Raji (cell line): Measurements from ENCODE around the gene CCNC.

Experiments
- POLR2A ChIP-seq: IDR thresholded peaks from 2 replicates; pipeline ENCODE4 v1.6.1; 2011; ENCODE audit warnings: low read depth, low read length, control low read depth; ENCODE audit not compliant: insufficient read depth

Gene CCNC

DNA sequence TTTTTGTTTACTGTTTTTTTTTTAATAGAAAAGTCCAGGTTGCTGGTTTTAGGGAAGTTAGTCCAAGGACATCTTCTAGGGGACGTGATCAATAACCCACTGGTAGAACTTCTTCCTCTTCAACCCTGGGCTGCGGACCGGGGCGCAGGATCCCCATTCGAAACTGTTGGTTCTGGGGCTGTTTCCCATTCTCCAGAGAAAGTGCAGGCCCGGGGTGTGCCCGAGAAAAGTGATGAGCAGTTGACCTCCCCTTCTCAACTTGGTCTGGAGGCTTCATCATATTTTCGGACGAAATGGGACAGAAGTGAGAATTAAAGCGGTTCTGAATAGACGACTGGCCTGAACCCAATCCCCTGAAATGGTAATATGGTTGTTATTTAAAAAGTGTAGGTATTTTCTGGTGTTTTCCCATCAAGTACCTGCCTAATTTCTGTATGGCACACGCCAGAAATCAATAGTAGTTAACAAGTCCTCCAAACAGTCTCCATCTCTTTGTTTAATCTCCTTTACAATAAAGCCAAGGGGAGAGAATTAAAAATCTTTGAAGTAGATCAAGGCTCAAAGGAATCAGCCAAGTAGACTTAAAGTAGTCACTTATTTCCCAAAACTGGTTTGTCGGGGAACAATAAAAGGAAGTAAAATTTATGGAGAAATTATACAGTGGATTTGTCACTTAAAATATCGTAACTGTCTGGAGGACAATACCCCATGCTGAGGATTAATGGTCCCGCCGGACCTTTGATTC, 37.6 kb upstream of the CCNC start:
- TF ChIP-seq POLR2A = no peak

DNA sequence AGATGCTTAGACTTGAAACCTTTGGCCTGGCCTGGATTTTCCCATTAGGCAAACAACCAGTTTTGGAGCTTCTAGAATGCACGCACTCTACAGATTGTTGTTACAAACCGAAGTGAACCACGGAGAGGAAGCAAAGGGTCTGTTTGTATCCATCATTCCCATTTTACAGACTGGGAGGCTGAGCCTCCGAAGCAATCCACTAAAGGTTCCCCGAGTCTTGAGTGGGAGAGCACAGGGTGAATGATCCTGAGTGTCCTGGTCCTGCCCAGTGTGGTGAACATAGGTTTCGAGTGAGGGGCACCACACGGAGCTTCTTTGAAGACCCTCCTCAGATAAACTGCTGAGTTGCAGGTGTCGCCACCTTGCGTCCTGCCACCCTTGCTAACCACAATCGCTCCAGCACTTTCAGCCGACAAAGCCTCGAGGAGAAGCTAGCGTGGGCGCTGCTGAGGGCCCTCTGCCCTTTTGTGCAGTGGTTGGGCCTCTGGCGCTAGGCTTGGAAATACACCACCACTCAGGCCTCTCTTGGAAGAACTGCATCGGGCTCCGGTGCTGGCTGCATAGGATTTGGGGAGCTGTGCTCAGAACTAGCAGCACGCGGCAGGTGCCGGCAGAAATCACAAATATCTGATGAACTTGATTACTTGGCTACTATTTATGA, 36.7 kb upstream of the CCNC start:
- TF ChIP-seq POLR2A = no peak

DNA sequence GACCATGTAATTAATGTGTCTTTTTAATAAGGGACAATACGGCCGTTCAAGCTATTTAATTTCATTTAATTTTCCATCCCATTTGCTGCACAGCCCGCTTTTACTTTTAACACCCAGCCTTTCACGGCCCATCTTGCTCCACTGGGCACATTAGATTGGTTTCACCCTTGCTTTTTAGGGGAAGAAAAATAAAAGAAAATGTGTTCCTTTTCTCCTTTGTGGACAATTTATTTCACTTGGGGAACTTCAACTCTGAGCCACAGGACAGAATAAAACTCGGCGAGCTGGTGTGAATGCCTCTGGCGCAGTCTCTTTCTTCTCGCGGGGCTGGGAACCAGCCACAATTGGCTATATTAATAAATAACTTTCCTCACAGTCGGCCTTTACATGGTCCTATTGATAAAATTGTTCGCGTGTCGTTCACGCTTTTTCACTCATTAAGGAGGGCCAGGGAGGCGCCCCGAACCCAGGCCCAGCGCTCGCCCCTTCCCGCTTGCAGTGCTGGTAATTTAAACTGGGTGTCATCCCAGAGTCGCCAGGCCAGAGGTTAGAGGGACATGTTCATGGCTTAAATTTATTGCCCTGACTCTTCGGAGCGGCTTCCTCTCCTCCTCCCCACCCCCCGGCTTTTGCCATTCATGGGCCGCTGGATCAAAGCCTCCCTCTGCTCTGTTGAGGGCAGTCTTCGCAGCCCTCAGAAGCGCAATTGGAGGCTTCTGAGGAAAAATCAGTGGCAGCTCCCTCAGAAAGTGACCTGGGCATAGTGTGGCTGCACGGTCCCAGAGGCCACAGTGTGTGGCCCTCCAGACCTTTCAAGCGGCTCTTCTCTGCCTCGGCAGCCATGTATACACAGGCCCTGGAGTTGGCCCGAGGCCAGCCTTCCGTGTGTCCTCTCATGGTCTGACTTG, 36.0 kb upstream of the CCNC start:
- no peak for TF ChIP-seq POLR2A

DNA sequence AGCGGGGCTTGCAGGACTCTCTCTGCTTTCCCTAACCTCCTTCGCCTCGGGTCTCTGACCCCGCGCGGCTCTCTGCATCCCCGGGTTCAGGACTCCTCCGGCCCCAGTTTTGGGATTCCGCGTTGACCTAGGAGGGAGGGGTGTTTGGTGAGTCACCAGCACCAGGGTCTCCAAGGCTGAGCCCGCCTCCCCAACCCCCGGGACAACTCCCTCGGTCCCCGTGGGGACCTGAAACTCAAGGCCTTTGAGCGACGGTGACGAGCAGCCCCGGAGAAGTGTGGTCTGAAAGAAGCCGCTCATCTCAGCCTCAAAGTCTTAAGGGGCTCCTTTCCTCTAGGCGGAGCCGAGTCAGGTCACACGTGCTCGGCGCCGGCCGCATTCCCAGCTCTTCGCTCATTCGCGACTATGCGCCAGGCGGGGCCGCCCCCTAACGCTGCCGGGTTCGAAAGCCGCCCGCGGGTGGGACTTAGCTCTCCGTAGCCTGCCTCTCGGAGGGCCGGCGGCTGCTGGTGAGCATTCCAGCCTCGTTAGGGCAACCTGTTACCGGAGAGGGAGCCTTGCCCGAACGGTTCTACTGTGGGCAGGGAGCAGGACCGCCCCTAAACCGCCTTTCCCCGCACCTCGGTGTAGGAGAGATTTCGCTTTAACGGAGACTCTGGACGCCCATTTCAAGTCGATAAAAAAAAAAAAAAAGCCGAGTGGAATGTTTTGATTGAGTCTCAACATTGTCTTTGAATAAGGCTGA, 35.1 kb upstream of the CCNC start:
- TF ChIP-seq POLR2A = no peak

DNA sequence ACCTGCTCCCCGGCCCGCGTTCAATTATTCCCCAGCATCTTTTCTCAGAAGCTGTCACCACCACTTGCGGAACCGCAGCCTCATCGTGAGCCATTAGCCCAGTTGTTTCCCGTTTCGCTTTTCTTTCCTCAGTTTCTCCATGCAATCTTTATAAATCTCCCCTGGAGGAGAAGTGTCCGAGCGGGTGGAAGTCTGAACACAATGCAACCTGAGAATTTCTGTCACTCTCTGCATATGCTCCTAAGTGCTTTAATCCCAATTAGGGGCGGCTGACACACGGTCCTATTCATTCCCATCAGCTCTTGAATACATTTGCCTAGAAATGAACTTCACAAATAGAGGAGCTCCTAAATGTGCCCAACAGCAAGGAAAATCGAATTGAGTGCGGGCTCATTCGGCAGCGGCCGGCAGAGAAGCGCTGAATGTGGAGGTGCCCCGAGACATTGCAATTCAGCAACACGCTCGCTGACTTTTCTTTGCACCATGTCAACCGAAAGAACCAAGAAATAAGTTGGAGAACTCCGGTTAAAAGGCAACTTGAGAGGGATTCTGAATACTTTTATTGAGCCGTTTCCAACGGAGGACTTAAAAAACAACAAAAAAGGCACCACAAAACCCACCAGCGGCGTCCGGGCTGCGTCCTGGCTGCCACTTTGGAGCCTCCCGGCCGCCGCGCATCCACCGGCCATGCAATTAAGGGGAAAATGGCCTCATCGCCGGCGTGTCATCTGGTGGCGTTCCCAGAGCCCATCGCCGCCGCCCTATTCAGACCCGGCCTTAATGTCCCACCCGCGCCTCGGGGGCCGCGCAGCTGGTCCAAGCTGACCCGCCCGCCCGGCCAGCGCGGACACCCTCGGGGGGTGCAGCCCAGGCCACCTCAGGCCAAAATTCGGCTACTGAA, 34.3 kb upstream of the CCNC start:
- TF ChIP-seq POLR2A = no peak

DNA sequence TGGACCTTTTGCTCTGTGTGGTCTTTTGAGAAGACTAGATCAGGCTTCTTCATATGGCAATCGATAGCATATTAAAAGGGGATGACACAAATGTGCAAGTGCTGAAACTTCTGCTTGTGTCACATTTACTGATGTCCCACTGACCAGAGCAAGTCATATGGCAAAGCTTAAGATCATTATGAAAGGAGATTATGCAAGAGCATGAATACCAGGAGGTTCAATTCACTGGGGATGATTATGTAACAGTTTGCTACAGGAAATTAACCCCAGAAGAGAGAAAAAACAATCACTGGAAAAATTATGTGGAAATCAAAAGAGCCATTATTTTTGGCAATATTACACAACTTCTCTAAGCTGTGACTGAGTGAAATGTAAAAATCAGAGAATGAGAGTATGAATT, 24.4 kb upstream of the CCNC start:
- TF ChIP-seq POLR2A = no peak

DNA sequence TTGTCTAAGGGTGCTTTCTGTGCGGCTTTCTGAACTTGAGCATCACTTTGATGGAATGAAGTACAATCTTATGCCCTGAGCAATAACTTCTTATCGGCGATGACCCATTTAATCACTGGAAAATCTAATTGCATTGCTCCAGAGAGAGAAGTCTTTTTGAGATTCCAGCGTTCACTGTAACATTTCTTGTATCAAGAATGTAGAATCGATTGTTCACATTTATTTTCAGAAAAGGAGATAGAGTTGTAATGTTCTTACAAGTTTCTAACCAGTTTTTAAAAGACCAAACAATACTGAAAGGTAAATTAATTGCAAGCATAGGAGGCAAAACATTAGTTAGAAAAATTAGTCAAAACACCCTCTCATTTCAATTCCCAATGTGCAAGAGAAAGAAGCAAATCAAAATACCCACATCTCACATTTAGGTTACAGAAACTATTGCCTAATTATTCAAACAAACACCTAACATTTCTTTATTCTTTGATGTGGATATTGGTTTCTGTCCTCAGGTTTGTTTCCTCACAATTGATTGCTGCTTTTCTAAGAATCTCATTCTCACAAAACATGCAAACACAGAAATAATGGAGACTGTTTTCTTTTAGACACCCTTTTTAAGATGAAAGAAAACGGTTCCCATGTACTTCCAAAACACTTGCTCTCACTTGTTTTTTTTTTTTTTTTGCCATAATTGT, 23.4 kb upstream of the CCNC start:
- TF ChIP-seq POLR2A = no peak

DNA sequence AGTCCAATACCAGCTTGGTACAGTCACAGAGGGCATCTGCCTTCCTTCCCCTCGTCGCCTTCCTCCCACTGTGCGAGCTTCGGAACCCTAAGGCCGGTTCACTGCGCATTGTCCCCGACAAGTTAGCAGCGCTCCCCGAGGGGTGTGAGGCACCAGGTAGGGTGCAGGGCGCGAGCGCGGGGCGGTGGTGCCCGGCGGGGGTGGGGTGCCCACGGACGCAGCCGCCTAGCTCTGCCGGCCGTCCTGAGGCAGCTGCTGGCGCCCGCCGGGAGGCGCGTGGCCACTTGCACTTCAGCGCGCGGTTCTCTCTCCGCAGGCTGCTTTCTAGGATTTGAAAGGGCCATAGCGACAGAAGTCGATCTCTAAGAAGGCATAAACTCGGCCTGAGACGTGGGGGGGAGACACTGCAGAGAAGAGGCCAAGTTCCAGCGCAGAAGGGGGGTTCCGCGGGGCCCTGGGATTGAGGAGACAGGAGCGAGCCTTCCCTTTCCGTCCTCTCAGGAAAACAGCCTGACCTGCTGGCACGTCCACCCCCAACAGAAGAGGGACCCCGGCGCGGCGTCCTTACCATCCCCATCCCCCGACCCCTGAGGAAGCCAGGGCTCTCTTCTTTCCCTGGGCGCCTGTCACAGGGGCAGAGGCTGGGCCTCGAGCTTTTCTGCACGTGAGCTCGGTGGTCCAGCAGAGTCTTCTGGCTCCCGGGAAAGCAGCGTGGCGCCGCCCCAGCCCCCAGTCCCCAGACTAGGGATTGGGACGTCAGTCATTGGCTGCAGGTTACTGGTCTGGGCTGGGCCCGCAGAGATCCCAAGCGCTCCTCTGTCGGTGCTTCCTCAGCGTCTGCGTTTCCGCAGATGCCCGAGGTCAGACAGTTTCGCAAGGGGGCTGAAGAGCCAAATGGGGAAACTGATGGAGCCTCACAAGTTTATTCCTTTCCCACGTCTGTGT, 22.5 kb upstream of the CCNC start:
- TF ChIP-seq POLR2A = no peak

DNA sequence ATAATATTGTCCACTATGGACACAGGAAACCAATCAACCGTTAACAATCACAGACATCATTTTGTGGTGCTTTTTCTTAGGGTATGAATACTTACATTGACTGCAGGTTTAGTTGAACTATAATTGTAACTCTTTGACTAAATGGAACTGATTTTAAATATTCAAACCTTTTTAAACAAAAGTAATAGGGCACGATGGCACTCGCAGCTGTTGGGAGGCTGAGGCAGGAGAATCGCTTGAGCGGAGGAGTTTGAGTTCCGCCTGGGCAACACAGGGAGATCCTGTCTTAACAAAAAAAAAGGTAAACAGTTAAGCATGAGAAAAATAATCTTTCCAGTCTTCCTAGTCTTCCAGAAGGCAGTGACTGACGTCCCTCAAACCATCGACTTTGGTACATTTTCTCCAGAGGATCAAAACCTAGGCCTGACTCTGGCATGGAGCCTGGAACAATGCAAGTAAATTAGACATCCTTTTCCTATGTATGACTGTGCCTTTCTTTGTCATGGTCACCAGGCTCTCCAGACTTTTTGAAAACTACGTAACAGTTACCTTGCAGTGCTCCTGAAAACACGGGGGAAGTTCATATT, 21.5 kb upstream of the CCNC start:
- no peak for TF ChIP-seq POLR2A

DNA sequence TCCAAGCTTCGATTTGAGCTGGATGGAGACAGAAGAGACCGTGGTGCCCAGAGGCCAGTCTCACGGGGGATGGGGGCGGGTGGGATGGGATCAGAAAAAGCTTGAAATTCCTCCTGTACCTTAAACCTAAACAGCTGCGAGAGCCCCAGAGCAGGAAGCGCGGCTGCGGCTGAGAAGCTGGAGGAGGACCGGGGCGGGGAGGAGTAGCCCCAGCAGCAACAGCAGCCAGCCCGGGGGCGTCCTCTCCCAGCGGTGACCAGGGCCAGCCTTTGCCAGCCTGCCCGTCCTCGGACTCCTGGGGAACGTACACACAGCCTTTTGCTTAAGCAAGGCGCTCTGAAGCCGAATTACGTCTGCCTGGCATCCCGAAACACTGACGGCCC, 20.8 kb upstream of the CCNC start:
- no peak for TF ChIP-seq POLR2A

DNA sequence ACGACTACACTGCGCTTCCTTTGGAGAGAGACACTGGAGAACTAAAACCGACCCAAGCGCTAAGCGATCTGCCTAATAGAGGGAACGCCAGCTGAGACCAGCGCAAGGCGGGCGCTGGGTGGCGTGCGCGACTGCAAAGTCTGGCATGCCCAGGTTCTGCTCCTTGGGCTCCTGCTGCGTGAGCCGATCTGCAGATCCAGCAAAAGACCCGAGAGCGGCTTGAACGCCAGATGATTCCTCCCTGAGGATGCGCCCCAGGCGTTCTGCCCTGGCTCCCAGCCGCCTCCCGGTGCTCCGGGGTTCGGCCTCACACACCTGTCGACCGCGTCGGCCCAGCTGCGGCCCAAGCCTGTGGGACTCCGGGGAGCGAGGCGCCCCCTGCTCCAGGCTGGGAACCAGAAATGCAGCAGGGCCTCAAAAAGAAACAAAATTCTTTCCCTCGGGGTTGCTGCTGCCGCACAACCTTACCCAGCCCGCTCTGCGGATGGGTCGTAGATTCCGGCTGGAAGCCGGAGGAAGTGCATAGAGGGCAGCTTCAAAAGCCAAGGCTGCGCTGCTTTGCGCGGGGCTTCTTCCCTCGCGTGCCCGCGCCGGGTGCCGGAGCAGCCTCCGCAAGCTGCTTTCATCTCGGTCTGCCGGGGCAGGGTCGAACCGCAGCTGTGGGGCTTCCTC, 20.3 kb upstream of the CCNC start:
- no peak for TF ChIP-seq POLR2A

DNA sequence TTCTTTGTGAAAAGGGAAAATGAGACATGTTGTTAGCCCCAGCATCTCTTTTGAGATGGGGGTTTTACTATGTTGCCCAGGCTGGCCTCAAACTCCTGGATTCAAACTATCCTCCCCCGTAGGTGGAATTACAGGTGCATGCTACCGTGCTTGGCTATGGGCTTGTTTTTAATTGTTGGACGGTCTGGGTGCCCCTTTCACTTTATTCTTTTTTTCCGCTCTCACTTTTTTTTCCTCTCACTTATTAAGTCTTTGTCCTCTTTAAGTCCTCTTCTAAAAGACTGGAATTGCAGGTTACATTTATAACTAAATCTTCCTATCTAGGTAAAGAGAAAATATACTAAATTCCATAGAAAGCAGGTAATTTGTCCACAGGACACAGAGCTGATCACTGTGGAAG, 19.3 kb upstream of the CCNC start:
- no peak for TF ChIP-seq POLR2A
